ENCODE measurements around the gene PPL. TPM values are rescaled to one million over a fixed set of nuclear protein-coding genes. Genes with fewer than 3 reads are reported as not detected.
A peak's percentile ranks its signal among the peaks of the same experiment; 100 is the strongest.

The PPL gene
- total and polyA plus RNA-seq, 2 experiments from 2014 or later, result 32.8 to 44.5 TPM

- peak; percentile 56 for DNase-seq (ENCODE audit: low spot score)
- TF ChIP-seq EZH2 (IDR thresholded peaks at IDR 0.05; ENCODE audit: borderline replicate concordance), result no peak
- no peak for TF ChIP-seq CTCF (IDR thresholded peaks at IDR 0.05; ENCODE audit: poor library complexity)
- no peak for TF ChIP-seq EZH2phosphoT487 (IDR thresholded peaks at IDR 0.05; ENCODE audit: low read depth, severe bottlenecking, unreplicated experiment)
- Histone ChIP-seq H3K9me3 (ENCODE audit: low read depth) (no peaks in the 10 kb centered on the region), H2AFZ (no peak overlapping the region), H3K9me2 (replicated peaks; ENCODE audit: insufficient read depth) (no peaks in the 10 kb centered on the region), H3K4me3 (no peak overlapping the region), H4K20me1 (ENCODE audit: insufficient read depth, poor library complexity, severe bottlenecking) (no peaks in the 10 kb centered on the region), H3K79me2 (no peaks in the 10 kb centered on the region), H3K27ac (peak overlapping the region; percentile 79), H3K4me2 (no peak overlapping the region), H3K36me3 (replicated peaks; ENCODE audit: insufficient read depth, low read depth) (no peaks in the 10 kb centered on the region), H3K4me1 (ENCODE audit: insufficient read depth) (peaks cover 47% of the 10 kb centered on the region), H3K27me3 (no peaks in the 10 kb centered on the region)
- 67% methylated on average over 9 of the region's 11 CpGs for whole genome bisulfite sequencing (ENCODE audit: low lambda C conversion rate, missing lambda C conversion rate)
Measured at GRCh38 chr16:4945560-4946502, 8.9 kb upstream of the PPL start.

- DNase-seq (ENCODE audit: low spot score), result peak; percentile 97
- no peaks in the 10 kb centered on the region for H3K79me2 ChIP-seq
- H3K4me1 ChIP-seq (ENCODE audit: insufficient read depth), result peaks cover 47% of the 10 kb centered on the region
- peak overlapping the region; percentile 91 for H3K27ac ChIP-seq
- TF ChIP-seq EZH2 (IDR thresholded peaks at IDR 0.05; ENCODE audit: borderline replicate concordance) (no peak), CTCF (IDR thresholded peaks at IDR 0.05; ENCODE audit: poor library complexity) (no peak), EZH2phosphoT487 (IDR thresholded peaks at IDR 0.05; ENCODE audit: low read depth, severe bottlenecking, unreplicated experiment) (no peak)
- no peaks in the 10 kb centered on the region for H4K20me1 ChIP-seq (ENCODE audit: insufficient read depth, poor library complexity, severe bottlenecking)
- no peak overlapping the region for H2AFZ ChIP-seq
- no peaks in the 10 kb centered on the region for H3K36me3 ChIP-seq (replicated peaks; ENCODE audit: insufficient read depth, low read depth)
- H3K27me3 ChIP-seq, result no peaks in the 10 kb centered on the region
- peak overlapping the region; percentile 57 for H3K4me2 ChIP-seq
- no peaks in the 10 kb centered on the region for H3K9me2 ChIP-seq (replicated peaks; ENCODE audit: insufficient read depth)
- no peak overlapping the region for H3K4me3 ChIP-seq
- WGBS (ENCODE audit: low lambda C conversion rate, missing lambda C conversion rate), result 34% methylated on average over 18 of the region's 20 CpGs
- H3K9me3 ChIP-seq (ENCODE audit: low read depth), result no peaks in the 10 kb centered on the region
Measured at GRCh38 chr16:4944333-4945281, 7.7 kb upstream of the PPL start.

- Histone ChIP-seq H3K9me3 (ENCODE audit: low read depth) (no peaks in the 10 kb centered on the region), H4K20me1 (ENCODE audit: insufficient read depth, poor library complexity, severe bottlenecking) (no peaks in the 10 kb centered on the region), H2AFZ (no peak overlapping the region), H3K4me3 (no peak overlapping the region), H3K9me2 (replicated peaks; ENCODE audit: insufficient read depth) (no peaks in the 10 kb centered on the region), H3K4me1 (ENCODE audit: insufficient read depth) (peaks cover 39% of the 10 kb centered on the region), H3K27ac (peak overlapping the region; percentile 91), H3K36me3 (replicated peaks; ENCODE audit: insufficient read depth, low read depth) (no peaks in the 10 kb centered on the region), H3K79me2 (no peaks in the 10 kb centered on the region), H3K27me3 (no peaks in the 10 kb centered on the region), H3K4me2 (peak overlapping the region; percentile 57)
- TF ChIP-seq EZH2phosphoT487 (IDR thresholded peaks at IDR 0.05; ENCODE audit: low read depth, severe bottlenecking, unreplicated experiment), result no peak
- TF ChIP-seq EZH2 (IDR thresholded peaks at IDR 0.05; ENCODE audit: borderline replicate concordance), result no peak
- TF ChIP-seq CTCF (IDR thresholded peaks at IDR 0.05; ENCODE audit: poor library complexity), result no peak
- WGBS (ENCODE audit: low lambda C conversion rate, missing lambda C conversion rate), result 87% methylated on average over 9 of the region's 9 CpGs
- no peak for DNase-seq (ENCODE audit: low spot score)
Measured at GRCh38 chr16:4942481-4942880, 5.5 kb upstream of the PPL start.

Data from hepatocyte (in vitro differentiated cells).